Tibial nerve (tissue), 3 donors: ENCODE measurements around the gene ICAM5.

ENCODE experiments used
- CTCF ChIP-seq, 5 experiments: fragments of 200-600 bp in 3 of 5; fragments of 450-650 bp in 2 of 5; sonication (generic) in 3 of 5; IDR thresholded peaks; one replicate each; pipeline ENCODE4 v1.5.1; 2016 to 2019; ENCODE audit warnings: antibody characterized with exemption in 5 of 5, mild to moderate bottlenecking in 3 of 5, moderate library complexity in 2 of 5
- POLR2A ChIP-seq, 2 donors: fragments of 450-650 bp; IDR thresholded peaks; one replicate each; pipeline ENCODE4 v1.6.1; 2017; ENCODE audit warnings: antibody characterized with exemption in 2 of 2, mild to moderate bottlenecking in 2 of 2, moderate library complexity in 2 of 2

- TF ChIP-seq POLR2A (IDR thresholded peaks at IDR 0.05) (no peak), CTCF (IDR thresholded peaks at IDR 0.05) (no peak)
Measured at GRCh38 chr19:10299545-10300458, 10.1 kb downstream of the ICAM5 start.
